Measurements from ENCODE around the gene SLC28A2. TPM values are rescaled to one million over a fixed set of nuclear protein-coding genes. Genes with fewer than 3 reads are reported as not detected.

SLC28A2 gene
- polyA plus RNA-seq, 1 of the 3 experiments (the other 2 are of a cell fraction), result not detected

DNA sequence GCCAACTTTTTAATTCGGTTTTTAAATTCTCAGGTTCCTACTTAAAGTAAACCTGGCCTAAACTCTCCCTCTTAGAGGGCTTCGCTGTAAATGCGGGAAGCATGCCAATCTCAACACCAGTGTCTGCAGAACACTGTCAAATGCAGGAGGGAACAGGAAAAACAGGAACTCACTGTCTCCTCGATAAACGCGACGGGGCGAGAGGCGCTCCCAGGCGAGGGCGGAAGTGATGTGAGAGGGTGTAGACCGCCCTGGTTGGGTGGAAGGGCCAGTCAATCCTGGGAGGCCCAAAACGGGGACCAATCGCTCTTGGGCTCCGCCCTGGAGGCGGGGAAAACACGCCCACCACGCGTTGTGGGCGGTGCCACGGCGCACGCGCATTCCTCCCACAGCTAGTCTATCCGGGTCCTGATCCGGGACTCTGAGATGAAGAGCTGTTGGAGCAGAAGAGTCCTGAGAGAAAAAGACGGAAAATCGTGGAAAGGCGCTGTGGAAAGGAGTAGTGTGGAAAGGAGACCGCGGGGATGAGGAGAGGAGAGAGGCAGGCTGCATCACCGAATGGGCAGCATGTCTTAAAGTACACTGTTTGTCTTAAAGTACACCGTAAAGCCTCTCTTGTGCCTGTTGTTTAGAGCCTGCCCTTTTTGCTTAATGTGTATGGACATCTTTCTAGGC is 27.1 kb downstream of the SLC28A2 start:
- WGBS (ENCODE audit: low lambda C conversion rate), result 2% methylated on average over 33 of the region's 33 CpGs
- H3K27ac ChIP-seq (ENCODE audit: low read depth in 2 of 2, low read length in 1 of 2), result peak overlapping the region; percentile 58 to 88; a peak in 3 of 4 replicates
- peak overlapping the region; percentile 83 for H3K9ac ChIP-seq
- H3K9me2 ChIP-seq, result no peaks in the 10 kb centered on the region
- H3F3A ChIP-seq (replicated peaks; ENCODE audit: insufficient read depth), result no peaks in the 10 kb centered on the region
- no peaks in the 10 kb centered on the region for H4K20me1 ChIP-seq (ENCODE audit: insufficient read depth)
- H2AFZ ChIP-seq (ENCODE audit: low read depth), result peak overlapping the region; percentile 86
- ChIA-PET CTCF (interaction anchor here (1.1 to 1.7 kb wide), 3 partner anchors 80 to 178 kb away, joined by 4 to 6 read pairs (median 4); no protein-coding TSS in a partner anchor), POLR2A (interaction anchor here (0.6 to 2.0 kb wide), 8 partner anchors 9 to 308 kb away, joined by 3 to 10 read pairs (median 3); partner anchors contain the start of genes BLOC1S6 and GATM)
- no peaks in the 10 kb centered on the region for H3K36me3 ChIP-seq (replicated peaks in 1 of 2; ENCODE audit: control insufficient read depth in 1 of 2, insufficient read depth in 2 of 2, low read length in 1 of 2)
- peak overlapping the region; percentile 53 to 88 for H3K4me3 ChIP-seq (ENCODE audit: low read depth in 2 of 2, low read length in 1 of 2)
- H3K9me3 ChIP-seq, result no peaks in the 10 kb centered on the region
- H3K4me1 ChIP-seq (ENCODE audit: control insufficient read depth in 1 of 2, insufficient read depth in 2 of 2, low read depth in 1 of 2, low read length in 1 of 2), result peaks cover 0 to 12% of the 10 kb centered on the region in 2 experiments; a peak in 2 of 4 replicates
- no peaks in the 10 kb centered on the region; the same call in 1 of the 2 replicates for H3K79me2 ChIP-seq (ENCODE audit: insufficient read depth)
- peak; percentile 97 for DNase-seq
- no peaks in the 10 kb centered on the region for H3K27me3 ChIP-seq (ENCODE audit: insufficient read depth)
- peak overlapping the region; percentile 88 for H3K4me2 ChIP-seq
- TF ChIP-seq TAF1 (IDR thresholded peaks at IDR 0.05; ENCODE audit: borderline replicate concordance, low read depth, low read length) (peak; percentile 92), SIN3A (IDR thresholded peaks at IDR 0.05; ENCODE audit: borderline replicate concordance, low read depth, low read length) (0 out of 2 replicates have a peak, but pooled peaks have one; percentile 44), GABPA (IDR thresholded peaks at IDR 0.05; ENCODE audit: low read depth) (peak; percentile 84), FOXJ3 (CRISPR knock-in tag; IDR thresholded peaks at IDR 0.05) (no peak), GATA2 (CRISPR knock-in tag; IDR thresholded peaks at IDR 0.05) (0 out of 2 replicates have a peak, but pooled peaks have one; percentile 5), MXI1 (IDR thresholded peaks at IDR 0.05; ENCODE audit: low read depth, low read length) (peak; percentile 91), TEAD4 (IDR thresholded peaks at IDR 0.05; ENCODE audit: borderline replicate concordance, insufficient read depth) (no peak), JUND (IDR thresholded peaks at IDR 0.05) (no peak), FOXM1 (IDR thresholded peaks at IDR 0.05; ENCODE audit: low read depth) (no peak), NFIC (IDR thresholded peaks at IDR 0.05; ENCODE audit: borderline replicate concordance) (no peak), EP300 (IDR thresholded peaks at IDR 0.05; ENCODE audit: borderline replicate concordance in 1 of 2, low read depth in 1 of 2, low read length in 1 of 2) (no peak), POLR2AphosphoS5 (IDR thresholded peaks at IDR 0.05; ENCODE audit: low read depth, low read length) (peak; percentile 93), MEF2A (IDR thresholded peaks at IDR 0.05; ENCODE audit: borderline replicate concordance, low read depth) (no peak), NRF1 (IDR thresholded peaks at IDR 0.05; ENCODE audit: low read depth, low read length) (peak; percentile 73), YY1 (IDR thresholded peaks at IDR 0.05; ENCODE audit: low read depth) (no peak), ELF1 (IDR thresholded peaks at IDR 0.05) (peak; percentile 57), CHD2 (IDR thresholded peaks at IDR 0.05; ENCODE audit: low read length, partially characterized antibody) (peak; percentile 87), RFX5 (IDR thresholded peaks at IDR 0.05; ENCODE audit: low read length) (peak; percentile 70; the same call in 1 of the 2 replicates), RCOR1 (IDR thresholded peaks at IDR 0.05; ENCODE audit: low read length) (no peak), FOSL2 (IDR thresholded peaks at IDR 0.05; ENCODE audit: borderline replicate concordance, low read depth) (no peak), RXRA (IDR thresholded peaks at IDR 0.05; ENCODE audit: borderline replicate concordance, low read depth) (no peak), EZH2phosphoT487 (IDR thresholded peaks at IDR 0.05; ENCODE audit: borderline replicate concordance, low read depth) (no peak), RAD21 (IDR thresholded peaks at IDR 0.05; ENCODE audit: low read length) (no peak)
- TF ChIP-seq, protein P1, sequence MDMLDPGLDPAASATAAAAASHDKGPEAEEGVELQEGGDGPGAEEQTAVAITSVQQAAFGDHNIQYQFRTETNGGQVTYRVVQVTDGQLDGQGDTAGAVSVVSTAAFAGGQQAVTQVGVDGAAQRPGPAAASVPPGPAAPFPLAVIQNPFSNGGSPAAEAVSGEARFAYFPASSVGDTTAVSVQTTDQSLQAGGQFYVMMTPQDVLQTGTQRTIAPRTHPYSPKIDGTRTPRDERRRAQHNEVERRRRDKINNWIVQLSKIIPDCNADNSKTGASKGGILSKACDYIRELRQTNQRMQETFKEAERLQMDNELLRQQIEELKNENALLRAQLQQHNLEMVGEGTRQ (IDR thresholded peaks at IDR 0.05; ENCODE audit: borderline replicate concordance, low read depth, low read length), result no peak
- TF ChIP-seq, protein P2, sequence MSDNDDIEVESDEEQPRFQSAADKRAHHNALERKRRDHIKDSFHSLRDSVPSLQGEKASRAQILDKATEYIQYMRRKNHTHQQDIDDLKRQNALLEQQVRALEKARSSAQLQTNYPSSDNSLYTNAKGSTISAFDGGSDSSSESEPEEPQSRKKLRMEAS (IDR thresholded peaks at IDR 0.05; ENCODE audit: low read depth), result peak; percentile 83
- TF ChIP-seq, protein P3, sequence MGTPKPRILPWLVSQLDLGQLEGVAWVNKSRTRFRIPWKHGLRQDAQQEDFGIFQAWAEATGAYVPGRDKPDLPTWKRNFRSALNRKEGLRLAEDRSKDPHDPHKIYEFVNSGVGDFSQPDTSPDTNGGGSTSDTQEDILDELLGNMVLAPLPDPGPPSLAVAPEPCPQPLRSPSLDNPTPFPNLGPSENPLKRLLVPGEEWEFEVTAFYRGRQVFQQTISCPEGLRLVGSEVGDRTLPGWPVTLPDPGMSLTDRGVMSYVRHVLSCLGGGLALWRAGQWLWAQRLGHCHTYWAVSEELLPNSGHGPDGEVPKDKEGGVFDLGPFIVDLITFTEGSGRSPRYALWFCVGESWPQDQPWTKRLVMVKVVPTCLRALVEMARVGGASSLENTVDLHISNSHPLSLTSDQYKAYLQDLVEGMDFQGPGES (IDR thresholded peaks at IDR 0.05; ENCODE audit: low read depth, low read length), result peak; percentile 65
- TF ChIP-seq, protein P4, sequence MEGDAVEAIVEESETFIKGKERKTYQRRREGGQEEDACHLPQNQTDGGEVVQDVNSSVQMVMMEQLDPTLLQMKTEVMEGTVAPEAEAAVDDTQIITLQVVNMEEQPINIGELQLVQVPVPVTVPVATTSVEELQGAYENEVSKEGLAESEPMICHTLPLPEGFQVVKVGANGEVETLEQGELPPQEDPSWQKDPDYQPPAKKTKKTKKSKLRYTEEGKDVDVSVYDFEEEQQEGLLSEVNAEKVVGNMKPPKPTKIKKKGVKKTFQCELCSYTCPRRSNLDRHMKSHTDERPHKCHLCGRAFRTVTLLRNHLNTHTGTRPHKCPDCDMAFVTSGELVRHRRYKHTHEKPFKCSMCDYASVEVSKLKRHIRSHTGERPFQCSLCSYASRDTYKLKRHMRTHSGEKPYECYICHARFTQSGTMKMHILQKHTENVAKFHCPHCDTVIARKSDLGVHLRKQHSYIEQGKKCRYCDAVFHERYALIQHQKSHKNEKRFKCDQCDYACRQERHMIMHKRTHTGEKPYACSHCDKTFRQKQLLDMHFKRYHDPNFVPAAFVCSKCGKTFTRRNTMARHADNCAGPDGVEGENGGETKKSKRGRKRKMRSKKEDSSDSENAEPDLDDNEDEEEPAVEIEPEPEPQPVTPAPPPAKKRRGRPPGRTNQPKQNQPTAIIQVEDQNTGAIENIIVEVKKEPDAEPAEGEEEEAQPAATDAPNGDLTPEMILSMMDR (IDR thresholded peaks at IDR 0.05), result no peak
- TF ChIP-seq, protein P5, sequence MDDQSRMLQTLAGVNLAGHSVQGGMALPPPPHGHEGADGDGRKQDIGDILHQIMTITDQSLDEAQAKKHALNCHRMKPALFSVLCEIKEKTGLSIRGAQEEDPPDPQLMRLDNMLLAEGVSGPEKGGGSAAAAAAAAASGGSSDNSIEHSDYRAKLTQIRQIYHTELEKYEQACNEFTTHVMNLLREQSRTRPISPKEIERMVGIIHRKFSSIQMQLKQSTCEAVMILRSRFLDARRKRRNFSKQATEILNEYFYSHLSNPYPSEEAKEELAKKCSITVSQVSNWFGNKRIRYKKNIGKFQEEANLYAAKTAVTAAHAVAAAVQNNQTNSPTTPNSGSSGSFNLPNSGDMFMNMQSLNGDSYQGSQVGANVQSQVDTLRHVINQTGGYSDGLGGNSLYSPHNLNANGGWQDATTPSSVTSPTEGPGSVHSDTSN (IDR thresholded peaks at IDR 0.05), result peak; percentile 99
- TF ChIP-seq, protein P6, sequence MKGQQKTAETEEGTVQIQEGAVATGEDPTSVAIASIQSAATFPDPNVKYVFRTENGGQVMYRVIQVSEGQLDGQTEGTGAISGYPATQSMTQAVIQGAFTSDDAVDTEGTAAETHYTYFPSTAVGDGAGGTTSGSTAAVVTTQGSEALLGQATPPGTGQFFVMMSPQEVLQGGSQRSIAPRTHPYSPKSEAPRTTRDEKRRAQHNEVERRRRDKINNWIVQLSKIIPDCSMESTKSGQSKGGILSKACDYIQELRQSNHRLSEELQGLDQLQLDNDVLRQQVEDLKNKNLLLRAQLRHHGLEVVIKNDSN (IDR thresholded peaks at IDR 0.05; ENCODE audit: borderline replicate concordance, low read depth), result no peak
